ENCODE measurements around the gene BTG2. TPM values are rescaled to one million over a fixed set of nuclear protein-coding genes. Genes with fewer than 3 reads are reported as not detected.

The BTG2 gene
- total RNA-seq, 1 experiment from 2014 or later = 24.2 TPM

DNA sequence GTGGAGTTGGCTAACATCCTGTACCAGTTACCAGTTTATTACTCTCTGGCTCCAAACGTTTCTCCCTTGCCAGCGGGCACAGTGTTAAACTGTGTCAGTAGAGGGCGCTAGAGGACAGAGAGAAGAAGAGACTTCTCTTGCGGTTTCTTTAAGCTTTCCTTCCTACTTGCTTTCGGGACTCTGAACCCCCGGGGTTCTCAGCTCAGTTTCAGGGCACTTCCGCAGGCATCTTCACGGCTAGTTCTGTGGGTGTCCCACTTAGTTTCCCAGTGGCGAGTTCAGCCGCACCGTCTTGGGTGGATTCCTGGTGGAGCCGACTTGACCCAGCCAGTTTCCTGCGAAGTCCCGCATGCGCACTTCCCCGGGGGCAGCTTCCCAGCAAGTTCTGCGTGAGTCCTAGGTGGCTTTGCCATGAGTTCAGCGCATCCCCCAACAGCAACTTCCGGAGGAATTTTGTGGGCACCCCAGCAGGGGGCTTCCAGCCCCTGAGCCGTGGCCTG lies 37.9 kb upstream of the BTG2 start (continued):
- TF ChIP-seq EZH2 (IDR thresholded peaks at IDR 0.05) = no peak
- TF ChIP-seq EGR1 (IDR thresholded peaks at IDR 0.05; ENCODE audit: low read depth) = no peak
- no peak for TF ChIP-seq ELF1 (IDR thresholded peaks at IDR 0.05; ENCODE audit: borderline replicate concordance, low read depth)

DNA sequence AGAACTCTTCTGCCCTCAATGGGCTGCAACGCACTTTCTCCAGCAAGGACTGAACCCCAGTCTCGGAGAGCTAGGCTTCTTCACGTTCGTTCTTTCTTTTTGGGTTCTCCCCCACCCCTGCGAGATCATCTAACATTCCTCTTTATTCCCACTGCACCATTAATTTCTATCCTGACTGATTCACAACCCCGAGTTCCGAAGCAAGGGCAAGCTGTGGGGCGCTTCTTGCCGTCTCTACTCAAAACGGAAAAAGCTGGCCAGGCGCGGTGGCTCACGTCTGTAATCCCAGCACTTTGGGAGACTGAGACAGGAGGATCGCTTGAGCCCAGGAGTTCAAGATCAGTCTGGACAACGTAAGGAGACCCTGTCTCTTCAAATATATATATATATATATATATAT lies 37.4 kb upstream of the BTG2 start:
- no peaks in the 10 kb centered on the region for H3K79me2 ChIP-seq (ENCODE audit: insufficient read depth, low read length)
- H3K4me3 ChIP-seq (replicated peaks in 1 of 2; ENCODE audit: low read depth in 1 of 2, low read length in 2 of 2) = peak overlapping the region; percentile 39 to 46
- H3K36me3 ChIP-seq (ENCODE audit: control insufficient read depth in 1 of 2, insufficient read depth in 2 of 2, low read length in 2 of 2) = no peaks in the 10 kb centered on the region
- H3K9me3 ChIP-seq (ENCODE audit: control insufficient read depth in 1 of 2, insufficient read depth in 1 of 2, low read depth in 1 of 2, low read length in 2 of 2) = no peaks in the 10 kb centered on the region
- H3K27ac ChIP-seq (ENCODE audit: low read depth, low read length) = peak overlapping the region; percentile 49
- POLR2A ChIA-PET = interaction anchor here (1.2 to 1.6 kb wide), 2 partner anchors 38 to 227 kb away, joined by 3 to 10 read pairs; no protein-coding TSS in a partner anchor
- peak overlapping the region; percentile 57 for H3K4me2 ChIP-seq (ENCODE audit: low read length)
- H2AFZ ChIP-seq (ENCODE audit: low read depth, low read length, poor library complexity, severe bottlenecking) = peak overlapping the region; percentile 0
- no peak for TF ChIP-seq CBX3 (IDR thresholded peaks at IDR 0.05; ENCODE audit: low read depth)
- no peak for TF ChIP-seq EZH2 (IDR thresholded peaks at IDR 0.05)
- TF ChIP-seq RAD21 (IDR thresholded peaks at IDR 0.05; ENCODE audit: low read depth) = no peak
- TF ChIP-seq, protein P1, sequence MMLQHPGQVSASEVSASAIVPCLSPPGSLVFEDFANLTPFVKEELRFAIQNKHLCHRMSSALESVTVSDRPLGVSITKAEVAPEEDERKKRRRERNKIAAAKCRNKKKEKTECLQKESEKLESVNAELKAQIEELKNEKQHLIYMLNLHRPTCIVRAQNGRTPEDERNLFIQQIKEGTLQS (IDR thresholded peaks at IDR 0.05) = no peak
- CTCF ChIA-PET = interaction anchor here (0.6 to 5.6 kb wide), 52 partner anchors 9 to 427 kb away, joined by 3 to 185 read pairs (median 5); partner anchors contain the start of genes ADORA1, PPFIA4 and TMEM183A
- RAD21 ChIA-PET (ENCODE audit: low non-redundant PET in 1 of 2, low total read pairs in 2 of 2, uncharacterized antibody in 2 of 2, unreplicated experiment in 2 of 2) = interaction anchor here (0.6 to 3.0 kb wide), 11 partner anchors 52 to 332 kb away, joined by 3 to 16 read pairs (median 4); no protein-coding TSS in a partner anchor
- no peaks in the 10 kb centered on the region for H3K27me3 ChIP-seq (ENCODE audit: insufficient read depth, low read length)
- H3K9me2 ChIP-seq (ENCODE audit: insufficient read depth) = no peaks in the 10 kb centered on the region
- H4K20me1 ChIP-seq (ENCODE audit: insufficient read depth) = no peaks in the 10 kb centered on the region
- ATAC-seq (peak; percentile 18), DNase-seq (ENCODE audit: low read depth, low spot score) (no peak)
- H3K4me1 ChIP-seq (ENCODE audit: control insufficient read depth in 1 of 2, insufficient read depth in 2 of 2, low read length in 2 of 2) = peaks cover 0 to 25% of the 10 kb centered on the region in 2 experiments; a peak in 2 of 4 replicates
- H3K9ac ChIP-seq (ENCODE audit: low read length) = peak overlapping the region; percentile 1; the same call in 1 of the 2 replicates
- BruUV-seq (replicated peaks) = no TSS peak
- intact Hi-C loops (cut with micrococcal nuclease) = loop anchor here (2.0 kb wide), 1 partner anchor 237 kb away; no protein-coding TSS in a partner anchor
